Spleen (tissue), 7 donors: ENCODE measurements around the gene MST1.

Experiments
- POLR2AphosphoS5 ChIP-seq, 3 donors: sonication (generic); formaldehyde crosslinking; IDR thresholded peaks; one replicate each; pipeline ENCODE4 v1.5.1; 2017; ENCODE audit warnings: antibody characterized with exemption in 3 of 3
- TF ChIP-seq, protein P1 (sequence below), 11 experiments: fragments of 200-600 bp in 7 of 11; fragments of 450-650 bp in 4 of 11; sonication (generic) in 4 of 11; IDR thresholded peaks in 8 of 11; conservative IDR thresholded peaks in 3 of 11; 1 replicate in 7 of 11; 2 replicates in 4 of 11; pipeline versions ENCODE4 v1.4.0 to v1.8.0; 2016 to 2021; ENCODE audit warnings: antibody characterized with exemption in 11 of 11, inconsistent platforms in 4 of 11, mild to moderate bottlenecking in 1 of 11
- donor health status: DM: no; HTN: no; CAD: no; lungs with moderate emphysema.
- donor health status: DM: no; HTN: no; CAD: no.
- donor health status: DM: no; HTN: no; CAD: no.

DNA sequence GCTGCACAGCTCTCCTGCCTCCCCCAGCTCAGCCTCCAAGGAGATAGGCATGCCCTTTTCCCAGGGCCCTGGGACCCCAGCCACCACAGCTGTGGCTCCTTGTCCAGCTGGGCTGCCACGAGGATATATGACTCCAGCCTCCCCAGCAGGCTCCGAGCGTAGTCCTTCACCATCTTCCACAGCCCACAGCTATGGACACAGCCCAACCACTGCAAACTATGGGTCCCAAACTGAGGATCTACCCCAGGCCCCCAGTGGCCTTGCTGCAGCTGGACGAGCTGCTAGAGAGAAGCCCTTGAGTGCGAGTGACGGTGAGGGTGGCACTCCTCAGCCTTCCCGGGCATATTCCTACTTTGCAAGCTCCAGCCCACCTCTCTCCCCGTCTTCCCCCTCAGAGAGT, 35.7 kb downstream of the MST1 start:
- TF ChIP-seq, protein P1, sequence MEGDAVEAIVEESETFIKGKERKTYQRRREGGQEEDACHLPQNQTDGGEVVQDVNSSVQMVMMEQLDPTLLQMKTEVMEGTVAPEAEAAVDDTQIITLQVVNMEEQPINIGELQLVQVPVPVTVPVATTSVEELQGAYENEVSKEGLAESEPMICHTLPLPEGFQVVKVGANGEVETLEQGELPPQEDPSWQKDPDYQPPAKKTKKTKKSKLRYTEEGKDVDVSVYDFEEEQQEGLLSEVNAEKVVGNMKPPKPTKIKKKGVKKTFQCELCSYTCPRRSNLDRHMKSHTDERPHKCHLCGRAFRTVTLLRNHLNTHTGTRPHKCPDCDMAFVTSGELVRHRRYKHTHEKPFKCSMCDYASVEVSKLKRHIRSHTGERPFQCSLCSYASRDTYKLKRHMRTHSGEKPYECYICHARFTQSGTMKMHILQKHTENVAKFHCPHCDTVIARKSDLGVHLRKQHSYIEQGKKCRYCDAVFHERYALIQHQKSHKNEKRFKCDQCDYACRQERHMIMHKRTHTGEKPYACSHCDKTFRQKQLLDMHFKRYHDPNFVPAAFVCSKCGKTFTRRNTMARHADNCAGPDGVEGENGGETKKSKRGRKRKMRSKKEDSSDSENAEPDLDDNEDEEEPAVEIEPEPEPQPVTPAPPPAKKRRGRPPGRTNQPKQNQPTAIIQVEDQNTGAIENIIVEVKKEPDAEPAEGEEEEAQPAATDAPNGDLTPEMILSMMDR (IDR thresholded peaks at IDR 0.05 in 8 of 11, conservative IDR thresholded peaks at IDR 0.05 in 3 of 11) = no peak
- TF ChIP-seq POLR2AphosphoS5 (IDR thresholded peaks at IDR 0.05) = no peak
